Activated T-helper 1 cell treated with Interleukin-2 at 50 U/mL for 16 hours (primary cell): ENCODE results near the gene FHIP1A.

Experiments used
- DNase-seq: peaks from one replicate; pipeline ENCODE4 v3.0.0-alpha.2; 2020; ENCODE audit warnings: low read depth

FHIP1A gene

DNA sequence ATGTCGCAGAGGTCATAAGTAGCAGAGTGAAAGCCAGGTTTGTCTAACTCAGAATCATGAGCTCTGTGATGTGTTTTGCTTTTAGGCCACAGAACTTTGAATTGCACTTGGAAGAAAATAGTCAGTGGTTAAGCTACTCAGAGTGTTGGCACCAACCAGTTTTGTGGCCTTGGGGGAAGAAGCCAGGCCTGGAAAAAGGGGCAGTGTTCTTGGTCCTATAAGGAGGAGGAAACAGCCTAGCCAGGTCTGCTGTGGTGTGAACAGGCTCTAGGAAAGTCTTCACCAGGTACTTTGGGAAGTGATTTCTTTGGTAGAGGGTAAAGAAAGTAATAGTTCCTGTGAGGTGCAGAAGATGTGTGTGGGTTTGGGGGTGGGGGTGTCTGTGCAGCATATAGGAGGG is 49.2 kb downstream of the FHIP1A start:
- no peak for DNase-seq
